ENCODE data around the gene VGLL4. TPM values are rescaled to one million over a fixed set of nuclear protein-coding genes. Genes with fewer than 3 reads are reported as not detected.

Gene VGLL4
- polyA plus RNA-seq, 3 donors, result 108 to 117 (median 109) TPM

GRCh38 chr3:11661827-11662226 is 18.1 kb upstream of the VGLL4 start:
- no peak for DNase-seq (ENCODE audit: extremely low read depth in 1 of 11, low read depth in 9 of 11, low spot score in 4 of 11)

GRCh38 chr3:11661052-11661656 is 17.4 kb upstream of the VGLL4 start:
- DNase-seq (ENCODE audit: extremely low read depth in 1 of 11, low read depth in 9 of 11, low spot score in 4 of 11), result no peak

DNA sequence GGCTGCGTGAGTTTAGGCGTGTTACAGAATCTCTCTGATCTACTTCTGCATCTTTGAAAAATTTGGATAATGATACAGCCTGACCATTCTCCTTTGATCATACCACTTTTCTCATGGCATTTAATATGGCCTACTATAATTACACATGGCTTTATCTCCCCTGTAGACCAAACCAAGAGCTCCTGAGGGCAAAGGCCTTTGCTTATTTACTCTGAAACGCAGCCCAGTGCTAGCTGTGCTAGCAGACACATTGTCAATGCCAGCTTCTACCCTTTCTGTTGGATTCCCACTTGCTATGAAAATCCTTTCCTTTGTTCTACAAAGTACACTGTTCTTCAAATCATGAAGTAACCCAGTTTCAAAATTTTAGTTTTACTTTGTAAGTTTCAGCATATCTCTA is 16.5 kb upstream of the VGLL4 start:
- DNase-seq (ENCODE audit: extremely low read depth in 1 of 11, low read depth in 9 of 11, low spot score in 4 of 11), result no peak

- no peak for DNase-seq (ENCODE audit: extremely low read depth in 1 of 11, low read depth in 9 of 11, low spot score in 4 of 11)
These were observed 14.5 kb upstream of the VGLL4 start for GRCh38 chr3:11658180-11658579.

GRCh38 chr3:11655196-11655928 is 11.6 kb upstream of the VGLL4 start:
- no peak for DNase-seq (ENCODE audit: extremely low read depth in 1 of 11, low read depth in 9 of 11, low spot score in 4 of 11)

DNA sequence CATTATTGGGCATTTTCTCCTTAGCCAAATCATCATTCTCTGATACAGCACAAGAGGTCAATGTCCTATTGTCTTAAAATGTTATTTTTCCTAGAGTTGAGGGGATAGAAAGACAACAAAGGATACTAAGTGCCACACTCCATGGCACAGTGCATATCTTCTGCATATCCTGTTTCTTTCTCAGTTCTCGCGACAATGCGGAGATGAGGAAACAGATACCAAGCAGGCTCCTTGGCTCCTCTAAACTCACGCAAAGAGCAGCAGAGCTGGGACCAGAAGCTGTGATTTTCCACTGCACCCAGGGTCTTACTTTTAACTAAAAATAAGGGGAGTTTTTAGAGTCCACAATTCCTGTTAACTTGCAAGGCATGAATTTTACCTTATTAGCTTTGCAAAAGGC is 10.5 kb upstream of the VGLL4 start:
- no peak for DNase-seq (ENCODE audit: extremely low read depth in 1 of 11, low read depth in 9 of 11, low spot score in 4 of 11)

DNA sequence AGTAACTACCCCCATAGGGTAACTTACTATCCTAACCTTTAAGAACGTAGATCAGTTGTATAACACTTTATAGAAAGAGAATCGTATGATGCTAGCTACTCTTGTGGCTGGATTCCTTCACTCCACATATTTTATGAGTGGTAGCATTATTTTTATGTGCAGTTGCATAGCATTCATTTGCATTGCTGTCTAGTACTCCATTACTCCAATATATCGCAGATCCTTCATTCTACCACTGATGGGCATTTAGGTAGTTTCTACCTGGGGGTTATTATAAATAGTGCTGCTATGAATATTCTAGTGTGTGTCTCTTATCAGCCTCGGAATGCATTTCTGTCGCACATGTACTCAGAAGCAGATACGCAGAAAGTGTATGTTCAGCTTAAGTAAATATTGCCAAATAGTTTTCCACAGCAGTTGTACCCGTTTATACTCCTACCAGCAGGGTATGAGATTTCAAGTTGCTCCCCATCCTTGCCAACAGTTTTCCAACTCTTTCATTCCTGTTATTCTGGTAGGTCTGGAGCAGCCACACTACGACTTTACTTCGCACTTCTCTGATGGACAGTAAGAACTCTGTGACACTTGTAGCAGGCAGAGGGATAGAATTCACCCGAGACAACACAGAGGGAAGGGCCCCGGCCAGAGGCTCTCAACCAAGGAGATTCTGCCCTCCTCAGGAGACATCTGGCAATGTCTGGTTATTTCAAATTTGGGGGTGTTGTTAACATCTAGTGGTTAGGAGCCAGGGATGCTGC is 9.8 kb upstream of the VGLL4 start:
- no peak for DNase-seq (ENCODE audit: extremely low read depth in 1 of 11, low read depth in 9 of 11, low spot score in 4 of 11)

GRCh38 chr3:11651900-11652299 is 8.2 kb upstream of the VGLL4 start:
- peak in 2 of 11 donors; percentile 42 to 52 for DNase-seq (ENCODE audit: extremely low read depth in 1 of 11, low read depth in 9 of 11, low spot score in 4 of 11)

DNA sequence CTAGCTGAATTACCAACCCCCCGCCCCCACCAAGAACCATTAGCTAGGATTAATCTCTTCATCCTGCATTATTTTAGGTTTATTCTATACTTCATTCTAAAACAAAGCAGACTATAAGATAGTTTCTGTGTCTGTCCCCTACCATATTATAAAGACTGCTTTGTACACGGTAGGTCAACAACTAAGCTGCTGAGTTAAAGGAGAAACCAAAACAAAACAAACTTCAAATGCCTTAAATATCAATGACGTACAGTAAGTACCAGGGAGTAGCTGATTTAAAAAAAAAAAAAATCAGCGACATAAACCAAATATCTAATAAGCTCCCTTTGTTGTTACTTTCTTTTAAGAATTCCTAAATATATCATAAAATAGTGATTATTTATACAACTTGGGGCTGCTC is 7.8 kb upstream of the VGLL4 start:
- no peak for DNase-seq (ENCODE audit: extremely low read depth in 1 of 11, low read depth in 9 of 11, low spot score in 4 of 11)

DNA sequence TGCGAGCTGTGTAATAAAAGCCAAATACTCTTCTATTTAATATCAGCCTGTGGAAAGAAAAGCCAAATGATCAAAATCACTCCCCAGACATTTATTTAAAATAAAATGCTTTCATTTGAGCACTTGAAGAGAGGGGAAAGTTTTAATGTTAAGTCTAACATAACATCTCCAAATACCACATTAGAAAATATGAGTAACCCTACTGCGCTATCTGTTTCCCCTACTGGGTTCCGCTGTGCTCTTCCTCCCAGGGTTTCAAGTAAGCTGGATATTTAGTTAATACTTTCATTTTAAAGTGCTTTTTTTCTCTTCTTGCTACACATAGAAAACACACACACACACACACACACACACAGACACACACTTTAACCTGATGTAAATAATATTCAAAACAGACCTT is 6.7 kb upstream of the VGLL4 start:
- no peak for DNase-seq (ENCODE audit: extremely low read depth in 1 of 11, low read depth in 9 of 11, low spot score in 4 of 11)

GRCh38 chr3:11648735-11649134 is 5.0 kb upstream of the VGLL4 start:
- no peak for DNase-seq (ENCODE audit: extremely low read depth in 1 of 11, low read depth in 9 of 11, low spot score in 4 of 11)

DNA sequence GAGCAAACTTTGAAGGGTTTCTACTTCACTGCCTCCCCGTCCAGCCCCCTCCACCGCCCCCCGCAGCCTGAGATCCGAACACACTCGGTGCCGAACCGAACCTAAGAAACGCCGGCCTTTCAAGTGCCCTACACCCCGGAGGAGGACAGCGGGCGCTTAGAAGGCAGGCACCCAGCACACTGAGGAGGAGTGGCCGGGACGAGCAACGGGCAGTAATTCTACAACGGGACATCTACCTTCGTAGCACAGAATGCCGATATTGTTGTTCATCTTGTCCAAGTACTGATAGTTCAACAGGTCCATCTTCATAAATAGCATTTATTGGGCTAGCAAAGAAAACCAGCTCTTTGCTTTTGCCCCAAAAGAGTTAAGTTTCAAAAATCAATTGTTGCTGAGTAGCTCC is 513 bp downstream of the VGLL4 start:
- DNase-seq (ENCODE audit: extremely low read depth in 1 of 11, low read depth in 9 of 11, low spot score in 4 of 11), result peak in 3 of 11 donors; percentile 34 to 51 (median 41)

- DNase-seq (ENCODE audit: extremely low read depth in 1 of 11, low read depth in 9 of 11, low spot score in 4 of 11), result peak in 10 of 11 donors; percentile 59 to 80 (median 70)
These were observed 1.1 kb downstream of the VGLL4 start for GRCh38 chr3:11642431-11643191.

- peak in 7 of 11 donors; percentile 42 to 56 (median 49) for DNase-seq (ENCODE audit: extremely low read depth in 1 of 11, low read depth in 9 of 11, low spot score in 4 of 11)
These were observed 1.9 kb downstream of the VGLL4 start for GRCh38 chr3:11641683-11642430.

DNA sequence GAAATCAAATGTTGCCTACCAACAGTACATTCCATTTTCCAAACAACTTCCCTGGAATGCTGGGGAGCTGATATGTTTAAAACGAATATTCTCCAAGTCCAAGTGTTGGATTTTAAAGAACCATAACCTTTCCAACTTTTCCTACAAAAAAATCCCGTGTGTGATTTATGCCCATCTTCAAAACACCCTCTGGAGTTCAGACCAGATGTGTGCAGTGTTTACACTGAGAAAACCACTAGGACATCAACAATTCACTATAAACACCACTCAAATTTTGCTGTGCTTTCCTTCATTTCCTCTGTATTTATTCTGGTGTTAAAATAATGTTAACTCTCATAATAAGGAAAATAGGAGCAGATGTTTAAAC is 2.4 kb downstream of the VGLL4 start:
- DNase-seq (ENCODE audit: extremely low read depth in 1 of 11, low read depth in 9 of 11, low spot score in 4 of 11), result no peak

DNA sequence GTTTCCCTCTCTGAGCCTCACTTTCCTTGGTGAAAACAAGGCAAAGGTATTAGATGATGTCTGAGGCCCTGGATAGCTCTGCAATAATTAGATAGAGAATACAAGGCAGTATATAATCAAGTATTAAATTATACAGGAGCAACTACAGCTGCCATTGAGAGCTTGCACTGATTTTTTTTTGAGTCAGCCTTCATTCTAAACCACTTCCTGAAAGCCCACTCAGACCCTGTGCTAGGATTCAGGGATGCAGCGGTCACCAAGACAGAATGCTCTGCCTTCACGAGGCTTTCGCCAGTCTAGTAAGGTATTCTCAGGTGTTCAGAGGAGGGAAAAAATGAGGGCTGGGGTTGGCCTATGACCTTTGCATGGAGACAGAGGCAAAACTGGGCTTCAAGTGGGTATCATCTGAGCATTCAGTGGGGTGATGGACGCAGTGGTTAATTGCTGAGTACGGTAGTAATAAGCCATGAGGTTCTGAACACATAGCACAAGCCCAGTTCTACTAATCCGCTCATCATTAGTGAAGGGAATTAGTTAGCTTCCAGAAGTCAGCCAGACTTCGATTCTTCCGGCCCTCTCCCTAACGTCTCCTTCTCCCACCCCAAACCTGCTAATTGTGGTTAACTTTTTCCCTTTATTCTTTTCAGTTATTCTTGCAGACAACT is 3.6 kb downstream of the VGLL4 start:
- DNase-seq (ENCODE audit: extremely low read depth in 1 of 11, low read depth in 9 of 11, low spot score in 4 of 11), result no peak

- DNase-seq (ENCODE audit: extremely low read depth in 1 of 11, low read depth in 9 of 11, low spot score in 4 of 11), result no peak
These were observed 5.0 kb downstream of the VGLL4 start for GRCh38 chr3:11638495-11639358.

All from renal cortex interstitium (tissue), 11 donors.